ENCODE data around the gene KCNJ9. TPM values are rescaled to one million over a fixed set of nuclear protein-coding genes. Genes with fewer than 3 reads are reported as not detected.

The KCNJ9 gene
- total RNA-seq, 1 donor from 2014 or later = not detected

DNA sequence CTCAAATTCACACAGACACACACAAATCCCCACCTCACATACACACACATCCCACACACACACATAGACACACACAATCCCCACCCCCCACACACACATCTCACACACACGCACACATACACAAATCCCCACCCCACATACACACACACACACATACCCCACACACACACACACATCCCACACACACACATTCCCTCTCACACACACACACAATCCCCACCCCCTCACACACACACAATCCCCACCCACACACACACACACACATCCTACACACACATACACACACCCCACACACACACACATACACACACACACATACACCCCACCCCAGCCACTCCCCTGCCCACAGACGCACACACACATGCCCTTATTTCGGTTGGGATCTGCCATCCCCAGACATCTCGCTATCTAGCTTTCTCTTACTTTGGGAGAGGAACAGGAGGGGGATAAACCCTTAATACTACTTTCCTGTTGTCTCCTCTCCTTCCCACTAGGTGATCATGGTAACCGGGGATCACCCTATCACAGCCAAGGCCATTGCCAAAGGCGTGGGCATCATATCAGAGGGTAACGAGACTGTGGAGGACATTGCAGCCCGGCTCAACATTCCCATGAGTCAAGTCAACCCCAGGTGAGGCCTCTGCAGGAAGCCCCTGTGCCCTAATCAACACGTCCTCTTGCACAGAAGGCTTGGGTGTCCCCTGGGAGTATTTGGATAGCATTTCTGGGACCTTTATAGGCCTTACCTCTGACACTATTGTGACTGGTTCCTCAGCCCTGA is 52.8 kb downstream of the KCNJ9 start:
- intact Hi-C loops (cut with DNase I) = no loop called here

GRCh38 chr1:160134791-160135572 is 53.6 kb downstream of the KCNJ9 start:
- peak; percentile 75 for DNase-seq (ENCODE audit: low spot score)
- intact Hi-C loops (cut with DNase I) = no loop called here

More for the DNA sequence above, 52.8 kb downstream of the KCNJ9 start:
- DNase-seq (ENCODE audit: low spot score) = peak; percentile 49

DNA sequence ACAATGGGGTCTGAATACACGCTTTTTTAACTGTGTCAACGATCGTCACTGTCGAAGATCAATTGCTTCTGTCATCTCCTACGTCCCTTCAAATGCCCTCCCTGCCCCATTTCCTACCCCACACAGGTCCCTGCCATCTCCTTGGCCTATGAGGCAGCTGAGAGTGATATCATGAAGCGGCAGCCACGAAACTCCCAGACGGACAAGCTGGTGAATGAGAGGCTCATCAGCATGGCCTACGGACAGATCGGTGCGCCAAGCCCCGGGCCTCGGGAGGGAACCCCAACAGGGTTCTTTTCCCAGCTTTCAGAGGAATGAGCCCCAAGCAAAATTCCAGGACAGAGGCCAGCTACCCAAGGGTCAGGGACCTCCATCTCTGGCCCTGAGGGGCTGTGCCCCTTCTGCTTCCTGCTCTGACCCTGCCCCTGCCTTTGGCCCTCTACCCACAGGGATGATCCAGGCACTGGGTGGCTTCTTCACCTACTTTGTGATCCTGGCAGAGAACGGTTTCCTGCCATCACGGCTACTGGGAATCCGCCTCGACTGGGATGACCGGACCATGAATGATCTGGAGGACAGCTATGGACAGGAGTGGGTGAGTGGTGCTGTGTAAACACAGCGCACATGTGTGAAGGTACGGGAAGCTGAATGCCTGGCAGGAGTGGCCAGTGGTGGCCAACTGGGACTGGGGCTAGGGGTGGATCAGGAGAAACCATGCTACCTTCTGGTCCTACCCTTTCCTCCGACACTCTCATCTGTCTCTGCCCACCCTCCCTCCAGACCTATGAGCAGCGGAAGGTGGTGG is 55.0 kb downstream of the KCNJ9 start:
- peak; percentile 51 for DNase-seq (ENCODE audit: low spot score)
- intact Hi-C loops (cut with DNase I) = no loop called here

DNA sequence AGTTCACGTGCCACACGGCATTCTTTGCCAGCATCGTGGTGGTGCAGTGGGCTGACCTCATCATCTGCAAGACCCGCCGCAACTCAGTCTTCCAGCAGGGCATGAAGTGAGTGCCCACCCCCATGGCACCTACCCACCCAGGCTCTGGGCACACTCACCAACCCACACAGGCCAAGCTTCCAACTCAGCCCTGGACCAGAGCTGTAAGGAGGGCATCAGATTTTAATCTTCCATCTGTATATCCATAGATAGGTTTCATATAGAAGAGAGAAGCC is 55.5 kb downstream of the KCNJ9 start:
- intact Hi-C loops (cut with DNase I) = no loop called here
- DNase-seq (ENCODE audit: low spot score) = peak; percentile 70

DNA sequence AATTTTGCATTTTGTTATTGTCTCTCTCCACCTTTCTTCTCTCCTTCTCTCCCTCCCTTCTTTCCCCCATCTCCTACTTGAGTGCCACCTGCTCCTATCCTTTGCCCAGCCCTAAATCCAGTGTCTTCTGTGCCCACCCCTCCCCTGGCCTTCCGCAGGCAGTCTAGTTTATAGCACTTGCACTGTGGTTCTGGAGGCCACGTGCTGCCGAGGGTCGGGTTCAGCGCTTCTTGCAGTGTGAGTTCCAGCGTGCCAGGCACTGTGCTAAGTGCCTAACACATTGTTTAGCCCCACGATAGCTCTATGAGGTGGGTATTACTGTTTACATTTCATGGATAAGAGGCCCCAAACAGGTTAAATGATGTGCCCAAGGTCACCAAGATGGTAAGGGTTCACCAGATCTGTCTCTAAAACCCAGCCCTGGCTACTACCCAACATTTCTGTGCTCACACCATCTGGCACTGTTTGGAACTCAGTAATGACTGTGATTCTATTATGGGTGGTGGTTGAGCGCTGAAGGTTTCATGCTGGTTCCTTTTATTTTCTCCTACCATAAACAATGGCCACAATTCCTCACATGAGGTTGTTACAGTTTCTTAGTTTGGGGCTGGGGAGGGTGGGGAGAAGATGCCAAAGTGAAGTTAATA is 56.0 kb downstream of the KCNJ9 start:
- DNase-seq (ENCODE audit: low spot score) = peak; percentile 70
- intact Hi-C loops (cut with DNase I) = no loop called here

GRCh38 chr1:160139840-160140239 is 58.5 kb downstream of the KCNJ9 start:
- DNase-seq (ENCODE audit: low spot score) = peak; percentile 49
- intact Hi-C loops (cut with DNase I) = no loop called here

Other genes with a start within 250 kb of the KCNJ9 start
- not detected for gene VSIG8, start 218.9 kb upstream of the KCNJ9 start, total RNA-seq
- gene CFAP45, start 181.4 kb upstream of the KCNJ9 start, total RNA-seq = 0.32 TPM
- 103 TPM for gene TAGLN2, start 156.0 kb upstream of the KCNJ9 start, total RNA-seq
- not detected for gene IGSF9, start 135.9 kb upstream of the KCNJ9 start, total RNA-seq
- gene SLAMF9, start 127.3 kb upstream of the KCNJ9 start, total RNA-seq = not detected
- gene PIGM, start 49.5 kb upstream of the KCNJ9 start, total RNA-seq = 2.3 TPM
- gene KCNJ10, start 11.4 kb upstream of the KCNJ9 start, total RNA-seq = 0.05 TPM
- gene IGSF8, start 17.1 kb downstream of the KCNJ9 start, total RNA-seq = 29.7 TPM
- 147 TPM for gene ATP1A2, start 34.2 kb downstream of the KCNJ9 start, total RNA-seq
- gene ATP1A4, start 70.1 kb downstream of the KCNJ9 start, total RNA-seq = 1.0 TPM
- 57.8 TPM for gene CASQ1, start 109.0 kb downstream of the KCNJ9 start, total RNA-seq
- gene PEA15, start 123.8 kb downstream of the KCNJ9 start, total RNA-seq = 317 TPM
- 123 TPM for gene DCAF8, start 181.0 kb downstream of the KCNJ9 start, total RNA-seq
- gene PEX19, start 203.6 kb downstream of the KCNJ9 start, total RNA-seq = 68.9 TPM

Measured in cardiac septum (tissue), 1 donor.